PC-3 (cell line): ENCODE data around the gene ECSIT. TPM values are rescaled to one million over a fixed set of nuclear protein-coding genes. Genes with fewer than 3 reads are reported as not detected.

Source experiments
- ATAC-seq: fragments of 200-7000 bp; cut with Tn5 transposase; 2 replicates; pipeline ENCODE4 v1.9.1; 2020; ENCODE audit warnings: mild to moderate bottlenecking, moderate library complexity
- BruUV-seq: library from RNA; stranded (reverse); fragments of 400-500 nt; replicated peaks from 2 replicates; lab custom pipeline; 2021; lab: Mats Ljungman, UMichigan
- CTCF ChIA-PET: fragments of 300-600 bp; sonication (Branson Sonifier 250); formaldehyde crosslinking; loops from one replicate; lab custom pipeline; 2022; ENCODE audit warnings: antibody characterized with exemption; lab: Charles Lee
- POLR2A ChIA-PET: fragments of 300-600 bp; sonication (Branson Sonifier 250); formaldehyde crosslinking; loops from one replicate; lab custom pipeline; 2022; ENCODE audit warnings: antibody characterized with exemption; ENCODE audit not compliant: unreplicated experiment; lab: Charles Lee
- DNase-seq: peaks from one replicate; pipeline ENCODE4 v3.0.0-alpha.2; 2015
- H2AFZ ChIP-seq: fragments of 300-600 bp; sonication (generic); 2 replicates; pipeline ENCODE4 v1.6.0; 2016; ENCODE audit warnings: antibody characterized with exemption, low read length
- H3F3A ChIP-seq: fragments of 300-600 bp; sonication (generic); one replicate; pipeline ENCODE4 v1.6.0; 2017; ENCODE audit warnings: antibody characterized with exemption, low read length, control low read depth, mild to moderate bottlenecking; ENCODE audit not compliant: unreplicated experiment
- H3K27ac ChIP-seq: fragments of 300-600 bp; sonication (generic); 2 replicates; pipeline ENCODE4 v1.5.1; 2016; ENCODE audit warnings: mild to moderate bottlenecking, low read length
- H3K27me3 ChIP-seq: fragments of 300-600 bp; sonication (generic); 2 replicates; pipeline ENCODE4 v1.6.1; 2016; ENCODE audit warnings: low read length, mixed read lengths
- H3K36me3 ChIP-seq: fragments of 300-600 bp; sonication (generic); 2 replicates; pipeline ENCODE4 v1.6.1; 2016; ENCODE audit warnings: low read depth, mixed run types, low read length, mixed read lengths
- H3K4me1 ChIP-seq: fragments of 300-600 bp; sonication (generic); 2 replicates; pipeline ENCODE4 v1.5.1; 2016; ENCODE audit warnings: low read length; ENCODE audit not compliant: insufficient read depth
- H3K4me2 ChIP-seq: fragments of 300-600 bp; sonication (generic); 2 replicates; pipeline ENCODE4 v1.6.0; 2016; ENCODE audit warnings: low read length
- H3K4me3 ChIP-seq: fragments of 300-600 bp; sonication (generic); 2 replicates; pipeline ENCODE4 v1.5.1; 2016; ENCODE audit warnings: mild to moderate bottlenecking, low read length, mixed read lengths
- H3K79me2 ChIP-seq: fragments of 300-600 bp; sonication (generic); 2 replicates; pipeline ENCODE4 v1.6.1; 2017; ENCODE audit warnings: low read length, mixed read lengths
- H3K9ac ChIP-seq: fragments of 300-600 bp; sonication (generic); 2 replicates; pipeline ENCODE4 v1.6.0; 2016; ENCODE audit warnings: mild to moderate bottlenecking, low read length
- H3K9me2 ChIP-seq: fragments of 300-600 bp; sonication (generic); replicated peaks from 2 replicates; pipeline ENCODE4 v1.6.1; 2016; ENCODE audit warnings: mixed run types, low read length, mixed read lengths
- H3K9me3 ChIP-seq: fragments of 300-600 bp; sonication (generic); 2 replicates; pipeline ENCODE4 v1.6.1; 2016; ENCODE audit warnings: low read length, mixed read lengths
- H4K20me1 ChIP-seq: fragments of 300-600 bp; sonication (generic); 2 replicates; pipeline ENCODE4 v1.6.1; 2016; ENCODE audit warnings: low read length, mixed read lengths
- CTCF ChIP-seq: fragments of 300-600 bp; sonication (generic); conservative IDR thresholded peaks from 2 replicates; pipeline ENCODE4 v1.5.1; 2017; ENCODE audit warnings: antibody characterized with exemption, low read depth, mild to moderate bottlenecking, low read length
- EZH2 ChIP-seq: fragments of 300-600 bp; sonication (generic); IDR thresholded peaks from one replicate; pipeline ENCODE4 v1.6.1; 2017; ENCODE audit warnings: antibody characterized with exemption, mild to moderate bottlenecking, low read length; ENCODE audit not compliant: unreplicated experiment
- EZH2phosphoT487 ChIP-seq: fragments of 300-600 bp; sonication (generic); IDR thresholded peaks from 2 replicates; pipeline ENCODE4 v1.6.1; 2018; ENCODE audit warnings: mild to moderate bottlenecking, antibody characterized with exemption, low read length, borderline replicate concordance
- intact Hi-C: fragments of 100-400 bp; cut with micrococcal nuclease; formaldehyde crosslinking; loops from 2 replicates; pipeline ENCODE4 v1.9.0; 2023
- total RNA-seq: library from RNA; depleted of rRNA; stranded (reverse); fragments of >200 nt; gene quantifications from 2 replicates; pipeline ENCODE4 v1.2.3, GENCODE V29; 2014

The ECSIT gene
- total RNA-seq, 1 experiment from 2014 or later, result 126 TPM

GRCh38 chr19:11506101-11506555 is 22.8 kb downstream of the ECSIT start:
- H3K27ac ChIP-seq, result no peak overlapping the region
- CTCF ChIA-PET, result no interaction called here
- POLR2A ChIA-PET, result no interaction called here
- H2AFZ ChIP-seq, result peak overlapping the region; percentile 70
- no peaks in the 10 kb centered on the region for H3K9me2 ChIP-seq
- peaks cover 15% of the 10 kb centered on the region for H3K4me1 ChIP-seq
- no peak for DNase-seq
- no peak for TF ChIP-seq CTCF
- TF ChIP-seq EZH2, result no peak
- TF ChIP-seq EZH2phosphoT487, result no peak
- H3K9ac ChIP-seq, result peak overlapping the region; percentile 80
- peak overlapping the region; percentile 84 for H3K4me3 ChIP-seq
- no peaks in the 10 kb centered on the region for H3K27me3 ChIP-seq
- peak overlapping the region; percentile 98 for H3K4me2 ChIP-seq
- H3K79me2 ChIP-seq, result peaks cover 4% of the 10 kb centered on the region; the same call in 1 of the 2 replicates
- peak; percentile 18 for ATAC-seq
- no peaks in the 10 kb centered on the region for H3F3A ChIP-seq
- no peaks in the 10 kb centered on the region for H4K20me1 ChIP-seq
- H3K9me3 ChIP-seq, result no peaks in the 10 kb centered on the region
- peaks cover 3% of the 10 kb centered on the region; the same call in 1 of the 2 replicates for H3K36me3 ChIP-seq
- intact Hi-C loops, result no loop called here
- BruUV-seq, result TSS peak; percentile 80

GRCh38 chr19:11505504-11506100 is 23.3 kb downstream of the ECSIT start, which contains the start of gene ZNF653:
TSS of gene ZNF653 (minus strand) at chr19:11505839. CDS start at chr19:11505786, 53 bp downstream.
- no TSS peak for BruUV-seq

More at GRCh38 chr19:11505504-11506100, 23.3 kb downstream of the ECSIT start, which contains the start of gene ZNF653:
- Histone ChIP-seq H2AFZ (peak within 1 kb of the TSS; percentile 72), H3K4me2 (peak within 1 kb of the TSS; percentile 98), H3K9me2 (no peaks in the 10 kb centered on the region), H3K4me1 (peaks cover 15% of the 10 kb centered on the region), H3K27ac (peak within 1 kb of the TSS; percentile 65), H3K9ac (peak within 1 kb of the TSS; percentile 80), H3F3A (no peaks in the 10 kb centered on the region), H3K36me3 (no peaks in the 10 kb centered on the region), H3K27me3 (no peaks in the 10 kb centered on the region), H3K4me3 (peak within 1 kb of the TSS; percentile 84), H3K9me3 (no peaks in the 10 kb centered on the region), H3K79me2 (peaks cover 4% of the 10 kb centered on the region; the same call in 1 of the 2 replicates), H4K20me1 (no peaks in the 10 kb centered on the region)
- intact Hi-C loops, result loop anchor here (1.0 to 2.0 kb wide), 3 partner anchors 23 to 70 kb away; partner anchors contain the start of genes ECSIT, ELOF1, ODAD3 and PRKCSH
- CTCF ChIA-PET, result no interaction called here
- DNase-seq, result peak; percentile 99
- TF ChIP-seq CTCF (no peak), EZH2phosphoT487 (no peak; the same call in 1 of the 2 replicates), EZH2 (no peak)
- POLR2A ChIA-PET, result interaction anchor here (0.6 kb wide), 2 partner anchors 79 to 160 kb away, joined by 5 to 8 read pairs; partner anchors contain the start of gene TMEM205
- ATAC-seq, result peak; percentile 61
